GM12892 (cell line): Measurements from ENCODE around the gene ENC1.

Experiments
- POLR2A ChIP-seq: IDR thresholded peaks from 2 replicates; pipeline ENCODE4 v1.6.1; 2011; ENCODE audit warnings: low read depth, low read length, control low read depth
- POLR2AphosphoS5 ChIP-seq: IDR thresholded peaks from 2 replicates; pipeline ENCODE4 v1.6.1; 2011; ENCODE audit warnings: low read depth, low read length, control low read depth
- TAF1 ChIP-seq: IDR thresholded peaks from 2 replicates; pipeline ENCODE4 v1.6.1; 2011; ENCODE audit warnings: low read depth, mild to moderate bottlenecking, control low read depth, low read length, borderline replicate concordance

DNA sequence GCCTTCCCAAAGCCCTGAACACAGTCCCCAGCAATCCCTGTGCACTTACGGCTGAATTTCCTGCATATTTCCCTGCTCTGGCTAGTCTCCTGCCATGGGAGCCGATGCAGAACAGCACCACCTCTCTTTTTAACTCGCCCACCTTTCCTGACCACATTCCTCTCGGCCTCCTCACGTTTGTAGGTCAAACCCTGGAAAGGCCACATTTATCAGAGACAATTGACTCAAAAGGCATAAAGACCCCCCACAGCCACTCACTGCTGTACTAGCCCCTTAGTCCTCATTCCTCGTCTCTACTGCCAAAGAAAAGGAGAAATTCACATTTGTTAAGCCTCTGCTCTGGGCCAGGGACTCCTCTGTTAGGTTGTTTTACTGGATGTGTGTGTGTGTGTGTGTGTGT lies 43.6 kb downstream of the ENC1 start:
- no peak for TF ChIP-seq POLR2A
- no peak for TF ChIP-seq TAF1
- TF ChIP-seq POLR2AphosphoS5 = no peak
